A549 (cell line): ENCODE results near the gene MSN.

Source experiments
- BHLHE40 ChIP-seq: IDR thresholded peaks from 2 replicates; pipeline ENCODE4 v1.6.1; 2012; ENCODE audit warnings: low read depth, low read length, inconsistent platforms
- CEBPB ChIP-seq, 2 experiments: fragments of >200 bp in 1 of 2; sonication (Bioruptor Twin) in 1 of 2; formaldehyde crosslinking in 1 of 2; IDR thresholded peaks; 2 replicates each; pipeline ENCODE4 v1.6.1; 2012 to 2016
- CTCF ChIP-seq: fragments of >200 bp; sonication (Bioruptor Twin); formaldehyde crosslinking; IDR thresholded peaks from 3 replicates; pipeline ENCODE4 v1.5.1; 2016
- EP300 ChIP-seq, 2 experiments: fragments of >200 bp; sonication (Bioruptor Twin); formaldehyde crosslinking; IDR thresholded peaks; 2 replicates in 1 of 2; 3 replicates in 1 of 2; pipeline ENCODE4 v1.6.1; 2016 to 2017
- HDAC2 ChIP-seq: fragments of 200-600 bp; sonication (generic); IDR thresholded peaks from 2 replicates; pipeline ENCODE4 v1.6.1; 2016
- JUNB ChIP-seq: fragments of >200 bp; sonication (Bioruptor Twin); formaldehyde crosslinking; IDR thresholded peaks from 2 replicates; pipeline ENCODE4 v1.6.1; 2016
- KDM5A ChIP-seq: fragments of 200-600 bp; sonication (generic); IDR thresholded peaks from 2 replicates; pipeline ENCODE4 v1.6.1; 2016; ENCODE audit warnings: antibody characterized with exemption, mild to moderate bottlenecking
- MAFK ChIP-seq: fragments of 450-650 bp; IDR thresholded peaks from 2 replicates; pipeline ENCODE4 v1.6.1; 2014; ENCODE audit not compliant: partially characterized antibody
- MYC ChIP-seq: IDR thresholded peaks from 2 replicates; pipeline ENCODE4 v1.6.1; 2012; ENCODE audit warnings: mild to moderate bottlenecking, inconsistent platforms, low read length, improper control_type of control experiment, borderline replicate concordance
- PBX3 ChIP-seq: IDR thresholded peaks from 2 replicates; pipeline ENCODE4 v1.6.1; 2012
- POLR2A ChIP-seq: IDR thresholded peaks from 2 replicates; pipeline ENCODE4 v1.6.1; 2012; ENCODE audit warnings: mild to moderate bottlenecking, low read length
- REST ChIP-seq: fragments of 200-600 bp; sonication (generic); IDR thresholded peaks from 2 replicates; pipeline ENCODE4 v1.6.1; 2016; ENCODE audit warnings: antibody characterized with exemption, mild to moderate bottlenecking, moderate library complexity
- ZC3H11A ChIP-seq: fragments of 450-650 bp; IDR thresholded peaks from 2 replicates; pipeline ENCODE4 v1.6.1; 2014; ENCODE audit warnings: antibody characterized with exemption, mild to moderate bottlenecking

- no peak for TF ChIP-seq CTCF
- no peak for TF ChIP-seq PBX3
- no peak for TF ChIP-seq MYC
- no peak for TF ChIP-seq EP300 (IDR thresholded peaks at IDR 0.05)
- no peak for TF ChIP-seq MAFK
- TF ChIP-seq POLR2A: no peak
- TF ChIP-seq JUNB: no peak
- TF ChIP-seq HDAC2: no peak
- TF ChIP-seq ZC3H11A: no peak
- TF ChIP-seq REST: no peak
- TF ChIP-seq BHLHE40: no peak
- TF ChIP-seq CEBPB (IDR thresholded peaks at IDR 0.05): no peak
- TF ChIP-seq KDM5A: no peak
These were observed 21.9 kb downstream of the MSN start for GRCh38 chrX:65689377-65689776.
